Chondrocyte (in vitro differentiated cells): ENCODE measurements around the gene NBAS. TPM values are rescaled to one million over a fixed set of nuclear protein-coding genes. Genes with fewer than 3 reads are reported as not detected.

Source experiments
- DNase-seq: peaks from one replicate; pipeline ENCODE4 v3.0.0; 2021; ENCODE audit warnings: mixed read lengths, low spot score
- H3K27ac Mint-ChIP-seq: one replicate; pipeline ENCODE4 v1.8.0; 2021; ENCODE audit warnings: mild to moderate bottlenecking, moderate library complexity, mixed read lengths; ENCODE audit not compliant: unreplicated experiment
- H3K27me3 Mint-ChIP-seq: 2 replicates; pipeline ENCODE4 v1.8.0; 2021; ENCODE audit warnings: low read depth, mixed read lengths
- H3K36me3 Mint-ChIP-seq: 2 replicates; pipeline ENCODE4 v1.8.0; 2021; ENCODE audit warnings: low read depth, mixed read lengths
- H3K4me1 Mint-ChIP-seq: 2 replicates; pipeline ENCODE4 v1.8.0; 2021; ENCODE audit warnings: low read depth, mild to moderate bottlenecking, mixed read lengths
- H3K4me3 Mint-ChIP-seq: one replicate; pipeline ENCODE4 v1.8.0; 2021; ENCODE audit warnings: mild to moderate bottlenecking, moderate library complexity, mixed read lengths; ENCODE audit not compliant: unreplicated experiment
- H3K9me3 Mint-ChIP-seq: 2 replicates; pipeline ENCODE4 v1.8.0; 2021; ENCODE audit warnings: low read depth, mixed read lengths
- CTCF ChIP-seq: fragments of 200-600 bp; sonication (generic); IDR thresholded peaks from 2 replicates; pipeline ENCODE4 v1.5.0; 2021; ENCODE audit warnings: antibody characterized with exemption, mild to moderate bottlenecking, moderate library complexity
- total RNA-seq: library from RNA; stranded (reverse); gene quantifications from 3 replicates; pipeline ENCODE4 v1.2.1, GENCODE V29; 2021

Gene NBAS
- total RNA-seq, 1 donor from 2014 or later: 47.6 TPM

- Mint-ChIP-seq H3K4me1 (peaks cover 11% of the 10 kb centered on the region), H3K27me3 (no peaks in the 10 kb centered on the region), H3K27ac (no peak overlapping the region), H3K9me3 (peaks cover 3% of the 10 kb centered on the region), H3K4me3 (no peak overlapping the region), H3K36me3 (peaks cover 1% of the 10 kb centered on the region)
- TF ChIP-seq CTCF: no peak
- no peak for DNase-seq
Observed at GRCh38 chr2:15141211-15141610, 419.9 kb downstream of the NBAS start.

GRCh38 chr2:15136639-15137038 is 424.5 kb downstream of the NBAS start:
- Mint-ChIP-seq H3K4me1 (no peaks in the 10 kb centered on the region), H3K36me3 (peaks cover 3% of the 10 kb centered on the region), H3K27ac (no peak overlapping the region), H3K27me3 (no peaks in the 10 kb centered on the region), H3K4me3 (no peak overlapping the region), H3K9me3 (peaks cover 3% of the 10 kb centered on the region)
- no peak for DNase-seq
- no peak for TF ChIP-seq CTCF

GRCh38 chr2:15134957-15135356 is 426.2 kb downstream of the NBAS start:
- H3K9me3 Mint-ChIP-seq: peaks cover 2% of the 10 kb centered on the region
- H3K4me3 Mint-ChIP-seq: no peak overlapping the region
- no peak for DNase-seq
- H3K4me1 Mint-ChIP-seq: no peaks in the 10 kb centered on the region
- H3K27ac Mint-ChIP-seq: no peak overlapping the region
- peaks cover 3% of the 10 kb centered on the region for H3K36me3 Mint-ChIP-seq
- H3K27me3 Mint-ChIP-seq: no peaks in the 10 kb centered on the region
- no peak for TF ChIP-seq CTCF

GRCh38 chr2:15133461-15133860 is 427.7 kb downstream of the NBAS start:
- Mint-ChIP-seq H3K4me3 (no peak overlapping the region), H3K27ac (no peak overlapping the region), H3K4me1 (no peaks in the 10 kb centered on the region), H3K36me3 (peaks cover 3% of the 10 kb centered on the region), H3K27me3 (no peaks in the 10 kb centered on the region), H3K9me3 (no peaks in the 10 kb centered on the region)
- TF ChIP-seq CTCF: no peak
- DNase-seq: no peak

GRCh38 chr2:15128846-15129245 is 432.3 kb downstream of the NBAS start:
- Mint-ChIP-seq H3K27ac (no peak overlapping the region), H3K4me1 (no peaks in the 10 kb centered on the region), H3K4me3 (no peak overlapping the region), H3K27me3 (no peaks in the 10 kb centered on the region), H3K9me3 (peaks cover 7% of the 10 kb centered on the region), H3K36me3 (peaks cover 1% of the 10 kb centered on the region)
- no peak for DNase-seq
- no peak for TF ChIP-seq CTCF
